Liver (tissue), 9 donors: ENCODE results near the gene MTCH1. TPM values are rescaled to one million over a fixed set of nuclear protein-coding genes. Genes with fewer than 3 reads are reported as not detected.

Source experiments
- DNase-seq: peaks from one replicate; pipeline ENCODE4 v3.0.0-alpha.2; 2017; ENCODE audit warnings: low spot score
- H3K27ac ChIP-seq, 2 donors: one replicate each; pipeline ENCODE4 v1.7.0; 2013; ENCODE audit warnings: inconsistent platforms in 2 of 2, low read length in 2 of 2, control low read depth in 1 of 2, low read depth in 1 of 2, mild to moderate bottlenecking in 1 of 2
- H3K27me3 ChIP-seq, 4 donors: one replicate each; pipeline versions ENCODE4 v1.6.1 to v1.7.0; 2013; ENCODE audit warnings: low read length in 3 of 4, inconsistent platforms in 1 of 4, mild to moderate bottlenecking in 1 of 4, moderate library complexity in 1 of 4; ENCODE audit not compliant: control insufficient read depth in 4 of 4, insufficient read depth in 4 of 4
- H3K36me3 ChIP-seq, 4 donors: one replicate each; pipeline versions ENCODE4 v1.6.1 to v1.7.0; 2013; ENCODE audit warnings: low read length in 3 of 4, mild to moderate bottlenecking in 3 of 4, low read depth in 1 of 4, moderate library complexity in 1 of 4; ENCODE audit not compliant: control insufficient read depth in 4 of 4, insufficient read depth in 3 of 4
- H3K4me1 ChIP-seq, 4 donors: one replicate each; pipeline versions ENCODE4 v1.6.1 to v1.7.0; 2013; ENCODE audit warnings: low read length in 3 of 4, mild to moderate bottlenecking in 3 of 4, moderate library complexity in 1 of 4; ENCODE audit not compliant: control insufficient read depth in 4 of 4, insufficient read depth in 4 of 4
- H3K4me3 ChIP-seq, 3 donors: one replicate each; pipeline versions ENCODE4 v1.6.1 to v1.7.0; 2013; ENCODE audit warnings: low read length in 3 of 3, control low read depth in 1 of 3, low read depth in 1 of 3, mild to moderate bottlenecking in 1 of 3
- H3K9ac ChIP-seq, 2 donors: one replicate each; pipeline ENCODE4 v1.7.0; 2013; ENCODE audit warnings: low read length in 2 of 2, mild to moderate bottlenecking in 2 of 2, moderate library complexity in 2 of 2, control low read depth in 1 of 2, low read depth in 1 of 2
- H3K9me3 ChIP-seq, 4 donors: one replicate each; pipeline versions ENCODE4 v1.6.1 to v1.7.0; 2013; ENCODE audit warnings: low read length in 3 of 4; ENCODE audit not compliant: control insufficient read depth in 4 of 4
- ATF3 ChIP-seq: IDR thresholded peaks from 2 replicates; pipeline ENCODE4 v1.6.1; 2016; ENCODE audit warnings: antibody characterized with exemption
- EGR1 ChIP-seq, 2 donors: IDR thresholded peaks; 2 replicates each; pipeline ENCODE4 v1.6.1; 2016 to 2018; ENCODE audit warnings: antibody characterized with exemption in 2 of 2, low read depth in 2 of 2
- FOXA1 ChIP-seq: IDR thresholded peaks from 2 replicates; pipeline ENCODE4 v1.6.1; 2016; ENCODE audit warnings: antibody characterized with exemption
- GABPA ChIP-seq, 2 donors: IDR thresholded peaks in 1 of 2; conservative IDR thresholded peaks in 1 of 2; 2 replicates each; pipeline ENCODE4 v1.6.1; 2016; ENCODE audit warnings: antibody characterized with exemption in 2 of 2, mild to moderate bottlenecking in 1 of 2, moderate library complexity in 1 of 2
- HNF4A ChIP-seq, 2 donors: conservative IDR thresholded peaks; 2 replicates each; pipeline ENCODE4 v1.6.1; 2016; ENCODE audit warnings: antibody characterized with exemption in 2 of 2, mild to moderate bottlenecking in 2 of 2
- HNF4G ChIP-seq: IDR thresholded peaks from 2 replicates; pipeline ENCODE4 v1.6.1; 2016; ENCODE audit warnings: antibody characterized with exemption
- JUND ChIP-seq, 2 donors: IDR thresholded peaks; 2 replicates each; pipeline ENCODE4 v1.6.1; 2016; ENCODE audit warnings: antibody characterized with exemption in 2 of 2
- MAX ChIP-seq: IDR thresholded peaks from 2 replicates; pipeline ENCODE4 v1.6.1; 2016; ENCODE audit warnings: antibody characterized with exemption
- NR2F2 ChIP-seq: IDR thresholded peaks from 2 replicates; pipeline ENCODE4 v1.6.1; 2016; ENCODE audit warnings: antibody characterized with exemption
- RAD21 ChIP-seq, 2 donors: IDR thresholded peaks; 2 replicates each; pipeline ENCODE4 v1.6.1; 2016; ENCODE audit warnings: antibody characterized with exemption in 2 of 2, mild to moderate bottlenecking in 2 of 2
- REST ChIP-seq: IDR thresholded peaks from 2 replicates; pipeline ENCODE4 v1.6.1; 2016; ENCODE audit warnings: antibody characterized with exemption, mild to moderate bottlenecking
- RXRA ChIP-seq, 2 donors: IDR thresholded peaks; 2 replicates each; pipeline ENCODE4 v1.6.1; 2017 to 2018; ENCODE audit warnings: antibody characterized with exemption in 2 of 2, mild to moderate bottlenecking in 1 of 2
- SP1 ChIP-seq: IDR thresholded peaks from 2 replicates; pipeline ENCODE4 v1.6.1; 2018; ENCODE audit warnings: antibody characterized with exemption, mild to moderate bottlenecking
- ZBTB33 ChIP-seq: IDR thresholded peaks from 2 replicates; pipeline ENCODE4 v1.6.1; 2016; ENCODE audit warnings: antibody characterized with exemption
- WGBS: extraction: QIAGEN DNeasy Blood & Tissue Kit; methylation state at CpG from one replicate; pipeline ENCODE4 v1.1.7; 2013; 5-methylcytosine and 5-hydroxymethylcytosine counted together
- polyA plus RNA-seq, 2 donors: library from polyadenylated mRNA; stranded (reverse) in 1 of 2; unstranded in 1 of 2; fragments of 200-250 nt in 1 of 2; fragments of >200 nt in 1 of 2; fragmentation: Nextera tagmentation in 1 of 2; extraction: Ambion mirVana in 1 of 2; gene quantifications; one replicate each; pipeline versions ENCODE4 v1.2.1 to v1.2.3, GENCODE V29; 2013 to 2015
- total RNA-seq, 2 donors: library from RNA; depleted of rRNA; stranded (reverse); fragments of >200 nt; gene quantifications; one replicate each; pipeline ENCODE4 v1.2.3, GENCODE V29; 2014
- donor health status: healthy.
- donor health status: healthy.
- donor health status: healthy.
- donor health status: healthy.
- donor health status: healthy.

MTCH1 gene
- total and polyA plus RNA-seq, 4 donors = 61.5 to 79.6 (median 74.1) TPM

GRCh38 chr6:37025621-37026466 is 39.8 kb upstream of the MTCH1 start (continued):
- TF ChIP-seq NR2F2 (no peak), JUND (IDR thresholded peaks at IDR 0.05) (no peak), ZBTB33 (no peak)

- H3K27ac ChIP-seq = no peak overlapping the region
- no peaks in the 10 kb centered on the region for H3K27me3 ChIP-seq
- H3K4me1 ChIP-seq = peaks cover 8 to 23% (median 19%) of the 10 kb centered on the region in 4 donors
- H3K36me3 ChIP-seq = no peaks in the 10 kb centered on the region
- no peak for TF ChIP-seq HNF4A (conservative IDR thresholded peaks at IDR 0.05)
- TF ChIP-seq NR2F2 = no peak
- TF ChIP-seq RAD21 (IDR thresholded peaks at IDR 0.05) = no peak
- no peak for TF ChIP-seq RXRA (IDR thresholded peaks at IDR 0.05)
- TF ChIP-seq JUND (IDR thresholded peaks at IDR 0.05) = no peak
- no peak for TF ChIP-seq HNF4G
- no peak for TF ChIP-seq GABPA (IDR thresholded peaks at IDR 0.05 in 1 of 2, conservative IDR thresholded peaks at IDR 0.05 in 1 of 2)
- TF ChIP-seq MAX = no peak
- TF ChIP-seq ATF3 = no peak
- TF ChIP-seq EGR1 (IDR thresholded peaks at IDR 0.05; ENCODE audit: low read depth in 2 of 2) = no peak
- no peak for TF ChIP-seq REST
- TF ChIP-seq SP1 = no peak
- no peak for TF ChIP-seq ZBTB33
- no peak for TF ChIP-seq FOXA1
- whole genome bisulfite sequencing = 73% methylated on average over 15 of the region's 15 CpGs
- H3K9ac ChIP-seq = no peak overlapping the region
- no peak for DNase-seq
- no peak overlapping the region for H3K4me3 ChIP-seq
- no peaks in the 10 kb centered on the region for H3K9me3 ChIP-seq
Measured at GRCh38 chr6:37024656-37025337, 38.8 kb upstream of the MTCH1 start.
